ENCODE measurements around the gene VPS25.

- TF ChIP-seq POLR2A (IDR thresholded peaks at IDR 0.05; ENCODE audit: low read depth, low read length) (no peak), POLR2AphosphoS5 (IDR thresholded peaks at IDR 0.05; ENCODE audit: low read depth, low read length) (no peak)
Measured at GRCh38 chr17:42827472-42827871, 54.2 kb downstream of the VPS25 start.

Data from GM12891 (cell line).